HepG2 (cell line): Measurements from ENCODE around the gene HSF2BP. TPM values are rescaled to one million over a fixed set of nuclear protein-coding genes. Genes with fewer than 3 reads are reported as not detected.

Source experiments
- ATAC-seq: fragments of 200-7000 bp; cut with Tn5 transposase; 3 replicates; pipeline ENCODE4 v1.9.1; 2020; ENCODE audit warnings: mild to moderate bottlenecking, moderate library complexity
- BruUV-seq: library from RNA; stranded (reverse); fragments of 400-500 nt; replicated peaks from 2 replicates; lab custom pipeline; 2021; lab: Mats Ljungman, UMichigan
- CTCF ChIA-PET: fragments of 300-600 bp; formaldehyde crosslinking; extraction: SDS; loops from one replicate; lab custom pipeline; 2021; ENCODE audit warnings: low total read pairs, inconsistent platforms, low intra/inter-chr PET ratio; lab: Yijun Ruan, JAX
- POLR2A ChIA-PET: fragments of 350-600 bp; sonication (Branson Sonifier 250); formaldehyde crosslinking; loops from one replicate; lab custom pipeline; 2020; ENCODE audit warnings: antibody characterized with exemption, inconsistent platforms; lab: Yijun Ruan, JAX
- DNase-seq: peaks from one replicate; pipeline ENCODE4 v3.0.0-alpha.2; 2015; ENCODE audit warnings: low spot score
- FAIRE-seq: peaks from 3 replicates; lab custom pipeline; 2011; peaks lifted over from hg19 to GRCh38; lab: Jason Lieb, UNC
- H2AFZ ChIP-seq: one replicate; pipeline ENCODE4 v1.6.1; 2011; ENCODE audit warnings: low read length, inconsistent platforms
- H3K27ac ChIP-seq: fragments of 300-600 bp; 3 replicates; pipeline ENCODE4 v1.8.0; 2011; ENCODE audit warnings: mixed run types, mild to moderate bottlenecking, mixed read lengths, low read length, inconsistent platforms; ENCODE audit not compliant: insufficient read depth; ENCODE audit errors: extremely low read length
- H3K27me3 ChIP-seq, 2 experiments: fragments of 200-600 bp in 1 of 2; 2 replicates in 1 of 2; 3 replicates in 1 of 2; pipeline versions ENCODE4 v1.6.0 to v1.8.0; 2011; ENCODE audit warnings: low read length in 2 of 2, mild to moderate bottlenecking in 2 of 2, moderate library complexity in 2 of 2, inconsistent platforms in 1 of 2; ENCODE audit not compliant: insufficient read depth in 2 of 2, control insufficient read depth in 1 of 2
- H3K36me3 ChIP-seq, 2 experiments: fragments of 200-600 bp in 1 of 2; replicated peaks in 1 of 2; 2 replicates in 1 of 2; 3 replicates in 1 of 2; pipeline versions ENCODE4 v1.5.1 to v1.8.0; 2011; ENCODE audit warnings: low read length in 2 of 2, inconsistent platforms in 1 of 2; ENCODE audit not compliant: insufficient read depth in 2 of 2, control insufficient read depth in 1 of 2
- H3K4me1 ChIP-seq: 2 replicates; pipeline ENCODE4 v1.5.1; 2012; ENCODE audit warnings: low read length, inconsistent platforms; ENCODE audit not compliant: insufficient read depth
- H3K4me2 ChIP-seq: 2 replicates; pipeline ENCODE4 v1.6.0; 2011; ENCODE audit warnings: low read depth, low read length, inconsistent platforms
- H3K4me3 ChIP-seq, 3 experiments: fragments of 200-600 bp in 1 of 3; sonication (generic), shearing (Covaris generic) in 1 of 3; replicated peaks in 1 of 3; 2 replicates each; pipeline ENCODE4 v1.5.1; 2011 to 2016; ENCODE audit warnings: low read length in 3 of 3, inconsistent platforms in 2 of 3, low read depth in 2 of 3, mild to moderate bottlenecking in 2 of 3, control low read depth in 1 of 3, mixed read lengths in 1 of 3; ENCODE audit not compliant: insufficient read depth in 1 of 3
- H3K79me2 ChIP-seq: one replicate; pipeline ENCODE4 v1.6.1; 2011; ENCODE audit warnings: low read length, inconsistent platforms; ENCODE audit not compliant: insufficient read depth
- H3K9ac ChIP-seq: 2 replicates; pipeline ENCODE4 v1.6.0; 2011; ENCODE audit warnings: mild to moderate bottlenecking, low read depth, low read length, inconsistent platforms; ENCODE audit not compliant: insufficient read depth
- H3K9me3 ChIP-seq: 2 replicates; pipeline ENCODE4 v1.5.1; 2012; ENCODE audit warnings: mild to moderate bottlenecking, low read length
- H4K20me1 ChIP-seq: 2 replicates; pipeline ENCODE4 v1.6.0; 2011; ENCODE audit warnings: inconsistent platforms, mild to moderate bottlenecking, low read length, moderate library complexity; ENCODE audit not compliant: insufficient read depth
- DPF2 ChIP-seq: sonication (generic); formaldehyde crosslinking; IDR thresholded peaks from 2 replicates; pipeline ENCODE4 v1.4.0; 2020; ENCODE audit warnings: mild to moderate bottlenecking, low read depth, missing genetic modification reagents, borderline replicate concordance
- KLF9 ChIP-seq: IDR thresholded peaks from 2 replicates; pipeline ENCODE4 v1.6.1; 2016; ENCODE audit warnings: low read depth
- NPAS2 ChIP-seq: sonication (generic); formaldehyde crosslinking; IDR thresholded peaks from 2 replicates; pipeline ENCODE4 v1.8.0; 2022; ENCODE audit warnings: mild to moderate bottlenecking, missing genetic modification reagents, borderline replicate concordance
- PAX8 ChIP-seq: sonication (generic); formaldehyde crosslinking; IDR thresholded peaks from 2 replicates; pipeline ENCODE4 v1.8.0; 2022; ENCODE audit warnings: mild to moderate bottlenecking, missing genetic modification reagents, borderline replicate concordance
- SETDB1 ChIP-seq: sonication (generic); formaldehyde crosslinking; IDR thresholded peaks from 2 replicates; pipeline ENCODE4 v1.5.1; 2020; ENCODE audit warnings: missing genetic modification reagents, mild to moderate bottlenecking, borderline replicate concordance
- TRIM22 ChIP-seq: fragments of 450-650 bp; IDR thresholded peaks from 2 replicates; pipeline ENCODE4 v1.6.1; 2017
- ZBTB7A ChIP-seq: sonication (generic); formaldehyde crosslinking; IDR thresholded peaks from 2 replicates; pipeline ENCODE4 v1.8.0; 2022; ENCODE audit warnings: mild to moderate bottlenecking, missing genetic modification reagents
- ZFYVE20 ChIP-seq: sonication (generic); formaldehyde crosslinking; IDR thresholded peaks from 2 replicates; pipeline ENCODE4 v1.8.0; 2023; ENCODE audit warnings: low read depth, mild to moderate bottlenecking, moderate library complexity, missing genetic modification reagents, borderline replicate concordance
- ZNF556 ChIP-seq: sonication (generic); formaldehyde crosslinking; IDR thresholded peaks from 2 replicates; pipeline ENCODE4 v1.4.0; 2020; ENCODE audit warnings: mild to moderate bottlenecking, missing genetic modification reagents, borderline replicate concordance
- WGBS: methylation state at CpG from one replicate; pipeline ENCODE4 v1.1.6; 2017; ENCODE audit warnings: low lambda C conversion rate; 5-methylcytosine and 5-hydroxymethylcytosine counted together
- in situ Hi-C: cut with HindIII; loops from 2 replicates; pipeline ENCODE4 v1.10.0; 2017; ENCODE audit warnings: low pct_unique_long_range_greater_than_20kb; ENCODE audit not compliant: extremely low pct_ligation_motif_present
- intact Hi-C: fragments of 100-400 bp; cut with micrococcal nuclease; formaldehyde crosslinking; loops from one replicate; pipeline ENCODE4 v1.10.0; 2022; ENCODE audit not compliant: unreplicated experiment
- polyA plus RNA-seq, 8 experiments: library from polyadenylated mRNA; depleted of rRNA in 3 of 8; stranded (reverse) in 7 of 8; unstranded in 1 of 8; fragments of >200 nt; fragmentation: Illumina TruSeq in 4 of 8; extraction: Trizol in 4 of 8; gene quantifications; 2 replicates each; pipeline versions ENCODE4 v1.2.1 to v1.2.3, GENCODE V29; 2011 to 2016; ENCODE audit warnings: low read depth in 4 of 8, missing spikeins in 1 of 8, mixed read lengths in 1 of 8; ENCODE audit not compliant: insufficient read depth in 1 of 8
- total RNA-seq, 5 experiments: library from RNA; depleted of rRNA; stranded (reverse); fragments of >200 nt; fragmentation: Illumina TruSeq; extraction: Trizol; gene quantifications; 2 replicates each; pipeline ENCODE4 v1.2.3, GENCODE V29; 2016; ENCODE audit warnings: low read depth in 1 of 5

The HSF2BP gene
- total and polyA plus RNA-seq, 2 of the 13 experiments (the other 11 are each of a cell fraction or from before 2014, with no cell fraction given): 0.67 to 2.2 TPM

DNA sequence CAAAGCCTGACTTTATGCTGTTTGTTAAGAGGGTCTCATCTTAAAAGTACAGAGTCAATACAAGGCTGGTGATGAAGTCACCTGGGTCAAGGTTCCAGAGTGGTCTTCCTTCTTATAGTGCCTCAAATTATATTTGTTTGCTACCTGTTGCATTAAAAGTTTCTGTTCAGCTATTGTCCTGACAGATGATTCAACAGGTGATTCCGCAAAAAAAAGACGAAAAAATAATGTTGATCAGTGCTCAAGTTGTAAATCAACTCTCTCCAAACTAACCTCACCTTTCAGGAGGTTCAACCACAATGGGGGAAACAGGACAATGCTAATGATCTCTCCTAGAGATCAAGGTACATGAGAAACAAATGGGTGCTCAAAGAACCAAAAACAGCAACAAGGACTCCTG, 35.7 kb downstream of the HSF2BP start:
- no TSS peak for BruUV-seq
- no peaks in the 10 kb centered on the region for H3K79me2 ChIP-seq
- TF ChIP-seq DPF2: no peak
- no peak for TF ChIP-seq ZBTB7A (CRISPR knock-in tag)
- no peak for TF ChIP-seq TRIM22
- no peak for TF ChIP-seq PAX8 (CRISPR knock-in tag)
- TF ChIP-seq ZFYVE20: no peak
- no peak for TF ChIP-seq SETDB1 (CRISPR knock-in tag)
- TF ChIP-seq ZNF556 (CRISPR knock-in tag): no peak
- no peak for TF ChIP-seq NPAS2 (CRISPR knock-in tag)
- TF ChIP-seq KLF9 (CRISPR knock-in tag): no peak
- TF ChIP-seq, all 625 proteins: peak for 0
- Histone ChIP-seq H3K9me3 (peaks cover 13% of the 10 kb centered on the region), H3K27ac (no peak overlapping the region), H4K20me1 (no peaks in the 10 kb centered on the region), H3K4me3 (no peak overlapping the region), H2AFZ (no peak overlapping the region), H3K4me2 (no peak overlapping the region), H3K36me3 (no peaks in the 10 kb centered on the region), H3K27me3 (no peaks in the 10 kb centered on the region), H3K9ac (no peak overlapping the region), H3K4me1 (no peaks in the 10 kb centered on the region)
- in situ Hi-C loops: no loop called here
- FAIRE-seq (no peak), ATAC-seq (no peak), DNase-seq (no peak)
- intact Hi-C loops: no loop called here
- ChIA-PET CTCF (no interaction called here), POLR2A (no interaction called here)
- WGBS: 96% methylated on average over 2 of the region's 2 CpGs
